Activated CD4-positive, alpha-beta T cell treated with anti-CD3 and anti-CD28 coated beads, Interleukin-2, amount 10 ng/mL, durations not matched to agents 24 days and 14 days (primary cell): ENCODE results near the gene MAB21L4. TPM values are rescaled to one million over a fixed set of nuclear protein-coding genes. Genes with fewer than 3 reads are reported as not detected.

Experiments
- DNase-seq: peaks from one replicate; pipeline ENCODE4 v3.0.0; 2022
- H3K27ac Mint-ChIP-seq: one replicate; pipeline ENCODE4 v1.8.0; 2022; ENCODE audit warnings: mild to moderate bottlenecking, mixed read lengths
- H3K27me3 Mint-ChIP-seq: one replicate; pipeline ENCODE4 v1.8.0; 2022; ENCODE audit warnings: mixed read lengths
- H3K36me3 Mint-ChIP-seq: one replicate; pipeline ENCODE4 v1.8.0; 2022; ENCODE audit warnings: low read depth, mild to moderate bottlenecking, mixed read lengths
- H3K4me1 Mint-ChIP-seq: one replicate; pipeline ENCODE4 v1.8.0; 2021; ENCODE audit warnings: mixed read lengths
- H3K4me3 Mint-ChIP-seq: one replicate; pipeline ENCODE4 v1.8.0; 2022; ENCODE audit warnings: mild to moderate bottlenecking, moderate library complexity, mixed read lengths
- H3K9me3 Mint-ChIP-seq: one replicate; pipeline ENCODE4 v1.8.0; 2021; ENCODE audit warnings: mixed read lengths
- intact Hi-C: fragments of 100-400 bp; cut with micrococcal nuclease; formaldehyde crosslinking; loops from one replicate; pipeline ENCODE4 v1.15.1; 2023
- total RNA-seq: library from RNA; stranded (reverse); gene quantifications from 2 replicates; pipeline ENCODE4 v1.2.3, GENCODE V29; 2022

Gene MAB21L4
- total RNA-seq, 1 donor from 2014 or later, result not detected

DNA sequence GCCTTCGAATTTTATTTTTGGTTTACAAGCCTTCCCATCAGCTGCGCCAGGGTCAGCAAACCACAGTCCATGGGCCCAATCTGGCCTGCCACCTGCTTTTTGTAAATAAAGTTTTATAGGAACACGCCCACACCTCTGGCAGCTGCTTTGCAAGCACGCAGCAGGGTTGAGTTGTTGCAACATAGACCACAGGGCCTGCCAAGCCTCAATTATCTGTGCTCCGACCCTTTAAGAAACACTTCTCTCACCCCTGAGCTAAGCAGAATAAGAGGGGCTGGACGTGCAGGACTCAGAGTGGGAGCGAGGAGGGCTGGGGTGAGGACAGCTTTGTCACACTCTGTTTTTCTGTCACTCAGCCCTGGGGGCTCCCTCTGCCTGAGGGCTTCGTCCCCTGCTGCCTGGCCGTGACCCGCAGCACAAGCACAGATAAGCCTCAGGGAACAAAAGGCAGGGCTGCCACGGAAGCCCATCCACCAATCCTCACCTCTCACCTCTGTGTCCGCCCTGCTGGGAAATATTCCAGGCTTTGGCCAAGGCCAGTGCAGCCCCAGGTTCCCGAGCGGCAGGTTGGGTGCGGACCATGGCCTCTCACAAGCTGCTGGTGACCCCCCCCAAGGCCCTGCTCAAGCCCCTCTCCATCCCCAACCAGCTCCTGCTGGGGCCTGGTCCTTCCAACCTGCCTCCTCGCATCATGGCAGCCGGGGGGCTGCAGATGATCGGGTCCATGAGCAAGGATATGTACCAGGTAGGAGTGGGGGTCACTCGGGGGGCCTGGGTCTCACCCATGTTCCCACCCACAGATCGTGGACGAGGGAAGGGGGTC is 27.5 kb downstream of the MAB21L4 start, which contains the start of gene AGXT:
TSS of gene AGXT (plus strand) at position 539 of the 823 bp plus-strand sequence. CDS start at position 581, 42 bp downstream.
- no peaks in the 10 kb centered on the region for H3K36me3 Mint-ChIP-seq
- H3K4me3 Mint-ChIP-seq, result no peak within 1 kb of the TSS
- H3K27ac Mint-ChIP-seq, result no peak within 1 kb of the TSS
- no peaks in the 10 kb centered on the region for H3K4me1 Mint-ChIP-seq
- H3K27me3 Mint-ChIP-seq, result peaks cover 13% of the 10 kb centered on the region
- intact Hi-C loops, result no loop called here
- H3K9me3 Mint-ChIP-seq, result no peaks in the 10 kb centered on the region
- DNase-seq, result no peak

DNA sequence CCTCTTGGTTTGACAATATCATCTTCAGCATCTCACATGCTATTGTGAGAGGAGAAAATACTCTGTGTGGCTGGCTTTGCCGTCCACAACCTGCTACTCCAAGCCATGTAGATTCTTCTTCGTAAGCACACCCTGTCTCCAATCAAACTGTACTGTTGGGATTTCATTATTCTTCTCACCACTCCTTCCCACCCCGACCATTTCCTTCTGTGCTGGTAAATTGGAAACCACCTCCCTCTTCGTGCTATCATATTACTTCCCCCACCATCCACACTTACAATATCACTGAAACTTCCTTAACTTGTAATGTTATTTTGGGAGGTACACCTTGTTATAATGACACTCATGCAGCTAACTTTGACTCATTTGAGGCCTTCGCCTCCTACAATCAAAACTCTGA is 30.6 kb downstream of the MAB21L4 start:
- Mint-ChIP-seq H3K4me1 (no peaks in the 10 kb centered on the region), H3K36me3 (no peaks in the 10 kb centered on the region), H3K4me3 (no peak overlapping the region), H3K27ac (no peak overlapping the region), H3K27me3 (peaks cover 20% of the 10 kb centered on the region), H3K9me3 (no peaks in the 10 kb centered on the region)
- intact Hi-C loops, result no loop called here
- DNase-seq, result no peak

DNA sequence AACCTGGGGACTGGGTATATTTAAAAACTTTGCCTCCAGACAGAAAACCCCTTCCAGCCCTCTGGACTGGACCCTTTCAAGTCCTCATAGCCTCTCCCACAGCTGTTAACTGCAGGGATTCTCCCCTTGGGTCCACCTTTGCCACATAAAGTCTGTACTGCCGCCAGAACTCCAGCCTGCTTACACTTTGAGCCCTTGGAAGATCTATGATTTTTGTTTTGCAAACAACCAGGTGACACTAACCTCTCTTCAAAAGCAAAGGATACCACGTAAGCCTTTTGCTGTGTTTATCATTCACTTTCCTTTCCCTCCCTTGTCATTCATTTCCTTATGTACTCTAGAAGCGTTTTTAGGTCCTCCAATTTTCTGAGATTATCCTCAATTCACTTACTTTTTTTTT is 31.5 kb downstream of the MAB21L4 start:
- Mint-ChIP-seq H3K4me3 (no peak overlapping the region), H3K27ac (no peak overlapping the region), H3K27me3 (peaks cover 20% of the 10 kb centered on the region), H3K9me3 (no peaks in the 10 kb centered on the region), H3K4me1 (no peaks in the 10 kb centered on the region), H3K36me3 (no peaks in the 10 kb centered on the region)
- DNase-seq, result no peak
- intact Hi-C loops, result no loop called here

DNA sequence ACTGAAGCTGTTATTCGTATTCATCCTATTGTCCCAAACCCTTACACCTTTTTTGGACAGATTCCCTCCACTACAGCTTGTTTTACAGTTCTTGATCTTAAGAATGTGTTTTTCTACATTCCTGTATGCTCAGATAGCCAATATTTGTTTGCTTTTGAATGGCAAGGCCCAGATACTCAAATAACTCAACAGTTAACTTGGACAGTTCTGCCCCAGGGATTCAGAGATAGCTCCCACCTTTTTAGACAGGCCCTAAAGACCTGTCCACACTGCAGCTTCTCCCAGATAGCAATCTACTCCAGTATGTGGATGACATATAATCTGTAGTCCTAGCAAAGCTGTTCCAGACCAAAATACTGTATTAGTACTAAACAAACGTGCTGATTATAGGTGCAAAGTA is 34.4 kb downstream of the MAB21L4 start:
- peaks cover 18% of the 10 kb centered on the region for H3K27me3 Mint-ChIP-seq
- intact Hi-C loops, result no loop called here
- no peaks in the 10 kb centered on the region for H3K4me1 Mint-ChIP-seq
- no peaks in the 10 kb centered on the region for H3K36me3 Mint-ChIP-seq
- H3K9me3 Mint-ChIP-seq, result no peaks in the 10 kb centered on the region
- no peak for DNase-seq
- no peak overlapping the region for H3K4me3 Mint-ChIP-seq
- H3K27ac Mint-ChIP-seq, result no peak overlapping the region

DNA sequence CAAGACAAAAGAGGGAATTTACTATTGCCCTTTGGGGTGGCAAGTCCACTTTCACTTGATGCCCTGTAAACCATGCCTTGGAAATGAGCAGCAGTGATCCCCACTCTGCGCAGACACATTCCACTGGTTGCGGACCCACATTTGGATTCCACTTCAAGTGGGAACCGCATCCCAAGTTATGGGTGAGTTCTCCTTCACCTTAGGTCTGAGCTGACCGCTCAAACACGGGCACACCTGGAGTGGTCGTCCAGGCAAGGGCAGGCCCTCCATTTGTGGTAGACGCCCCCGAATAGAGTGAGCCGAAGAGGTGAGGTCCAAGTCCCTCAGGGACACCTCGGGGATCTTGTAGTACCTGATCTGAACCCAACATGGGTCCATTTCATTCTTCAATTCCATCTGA is 37.1 kb downstream of the MAB21L4 start:
- no peaks in the 10 kb centered on the region for H3K36me3 Mint-ChIP-seq
- intact Hi-C loops, result no loop called here
- no peak overlapping the region for H3K27ac Mint-ChIP-seq
- no peaks in the 10 kb centered on the region for H3K4me1 Mint-ChIP-seq
- DNase-seq, result no peak
- peaks cover 10% of the 10 kb centered on the region for H3K27me3 Mint-ChIP-seq
- H3K4me3 Mint-ChIP-seq, result no peak overlapping the region
- peaks cover 7% of the 10 kb centered on the region for H3K9me3 Mint-ChIP-seq

DNA sequence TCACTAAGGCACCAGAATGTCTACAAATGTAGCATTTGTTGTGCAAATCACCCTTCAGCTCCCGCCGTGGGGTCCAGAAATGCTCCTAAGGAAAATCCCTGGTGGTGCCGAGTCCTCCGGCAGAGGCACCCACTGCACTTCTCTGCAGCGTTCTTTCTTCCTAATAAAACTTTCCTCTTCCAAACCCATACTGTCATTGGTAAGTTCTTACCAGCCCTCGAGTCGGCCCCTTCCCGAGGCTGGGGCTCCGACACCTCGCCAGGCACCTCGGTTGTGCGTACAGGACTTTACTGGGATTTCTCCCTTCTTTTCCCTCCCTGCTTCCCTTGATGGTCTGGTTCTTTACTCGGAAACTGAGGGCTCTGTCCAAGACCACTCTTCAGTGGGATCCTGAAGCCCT is 37.6 kb downstream of the MAB21L4 start:
- no peak overlapping the region for H3K27ac Mint-ChIP-seq
- no peaks in the 10 kb centered on the region for H3K4me1 Mint-ChIP-seq
- intact Hi-C loops, result no loop called here
- no peaks in the 10 kb centered on the region for H3K36me3 Mint-ChIP-seq
- peaks cover 4% of the 10 kb centered on the region for H3K27me3 Mint-ChIP-seq
- H3K9me3 Mint-ChIP-seq, result peaks cover 7% of the 10 kb centered on the region
- H3K4me3 Mint-ChIP-seq, result no peak overlapping the region
- DNase-seq, result no peak

DNA sequence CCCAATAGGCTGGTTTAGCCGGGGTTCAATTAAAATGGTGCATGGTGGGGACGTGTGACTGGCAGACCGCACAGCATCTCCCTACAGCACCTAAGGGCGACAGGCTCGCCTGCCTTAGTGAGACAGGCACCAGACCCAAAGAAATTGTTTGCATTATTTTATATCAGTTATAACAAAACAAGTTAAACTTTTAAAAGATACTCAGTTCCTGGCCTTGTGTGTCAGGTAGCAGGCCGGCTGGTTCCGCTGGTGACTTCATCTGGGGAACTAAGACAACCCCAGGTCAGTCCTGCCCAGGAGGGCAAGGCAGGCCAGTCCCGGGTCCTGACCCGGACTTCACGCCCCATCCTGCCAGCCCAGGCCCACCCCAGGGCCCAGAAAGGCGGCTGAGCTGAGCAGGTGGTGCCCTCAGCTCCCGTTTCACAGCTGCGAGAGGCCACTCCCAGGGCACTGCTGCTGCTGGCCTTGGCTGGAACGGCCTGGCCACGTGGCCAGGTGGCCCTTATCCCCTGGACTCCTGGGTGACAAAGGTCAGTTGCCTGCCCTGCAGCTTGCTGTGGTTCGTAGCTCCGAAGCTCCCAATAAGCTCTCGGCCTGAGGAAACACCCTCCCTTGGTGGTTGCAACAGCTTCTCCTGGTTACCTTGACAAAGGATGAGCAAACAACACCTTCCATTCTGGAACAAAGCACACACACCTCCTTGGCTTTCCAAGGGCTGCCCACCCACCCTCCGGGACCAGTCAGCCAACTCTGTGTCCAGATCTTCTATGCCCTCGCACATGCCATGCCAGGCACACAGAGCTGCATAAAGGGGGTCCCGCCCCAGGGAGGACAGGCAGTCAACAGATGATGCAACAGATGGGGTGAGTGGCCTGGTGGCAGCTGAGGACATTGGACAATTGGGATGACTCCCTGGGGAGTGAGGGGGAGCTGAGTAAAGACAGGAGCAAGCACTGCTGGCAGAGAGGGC is 38.6 kb downstream of the MAB21L4 start:
- Mint-ChIP-seq H3K27ac (no peak overlapping the region), H3K36me3 (no peaks in the 10 kb centered on the region), H3K4me1 (no peaks in the 10 kb centered on the region), H3K27me3 (peaks cover 2% of the 10 kb centered on the region), H3K4me3 (no peak overlapping the region), H3K9me3 (peaks cover 7% of the 10 kb centered on the region)
- DNase-seq, result no peak
- intact Hi-C loops, result no loop called here

DNA sequence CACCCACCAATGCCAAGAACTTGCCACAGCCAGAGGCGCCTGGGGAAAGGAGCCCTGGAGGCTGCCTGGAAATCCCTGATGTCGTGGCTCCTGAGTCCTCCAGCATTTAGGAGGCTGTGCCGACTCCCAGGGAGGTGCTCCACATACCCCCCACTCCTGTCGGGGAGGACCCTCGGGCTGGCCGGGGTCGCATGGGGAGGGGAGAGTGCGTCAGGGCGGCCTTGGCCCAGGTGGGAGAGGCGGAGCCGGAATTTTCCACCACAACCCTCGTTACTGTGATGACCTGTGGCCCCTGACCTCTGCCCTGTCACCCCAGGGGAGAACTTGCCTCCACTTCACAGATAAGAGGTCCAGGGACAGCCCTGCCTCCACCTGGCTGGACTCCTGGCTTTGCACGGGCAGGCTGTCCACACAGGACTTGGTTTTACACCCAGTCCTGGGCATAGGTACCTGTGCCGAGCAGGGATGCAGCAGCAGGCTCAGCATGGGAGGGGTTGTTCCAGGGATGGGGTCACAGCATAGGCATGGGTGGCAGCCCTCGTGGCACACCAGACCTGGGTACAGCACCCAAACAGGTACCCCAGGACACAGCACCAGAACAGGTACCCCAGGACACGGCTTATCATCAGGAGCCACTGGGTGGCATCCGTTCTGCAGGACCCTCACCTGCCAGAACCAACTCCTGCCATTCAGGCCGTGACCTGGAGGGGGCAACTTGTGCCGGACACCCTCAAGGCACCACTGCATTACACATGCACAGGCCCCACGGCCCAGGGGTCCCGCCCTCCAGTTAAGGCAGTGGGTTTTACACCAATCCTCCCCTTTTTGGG is 39.6 kb downstream of the MAB21L4 start:
- H3K4me3 Mint-ChIP-seq, result no peak overlapping the region
- DNase-seq, result no peak
- intact Hi-C loops, result no loop called here

DNA sequence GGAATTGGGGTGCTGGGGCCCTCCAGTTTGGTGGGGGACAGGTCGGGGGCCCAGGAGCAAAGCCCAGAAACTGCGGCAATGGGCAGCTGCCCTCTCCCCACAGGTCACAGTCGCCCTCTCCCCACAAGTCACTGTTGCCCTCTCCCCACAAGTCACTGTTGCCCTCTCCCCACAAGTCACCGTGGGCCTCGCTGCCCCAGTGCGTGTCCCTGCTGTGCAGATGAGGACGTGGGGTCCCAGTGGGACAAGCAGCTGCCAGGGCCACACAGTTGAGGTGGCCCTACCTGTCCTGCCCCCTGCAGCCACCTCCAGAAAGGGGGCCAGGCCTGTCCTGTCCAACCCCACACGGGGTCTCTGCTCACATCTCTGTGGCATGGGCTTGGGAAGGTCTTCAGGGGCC is 40.3 kb downstream of the MAB21L4 start:
- H3K36me3 Mint-ChIP-seq, result no peaks in the 10 kb centered on the region
- H3K27me3 Mint-ChIP-seq, result no peaks in the 10 kb centered on the region
- no peak overlapping the region for H3K4me3 Mint-ChIP-seq
- no peak overlapping the region for H3K27ac Mint-ChIP-seq
- no peaks in the 10 kb centered on the region for H3K4me1 Mint-ChIP-seq
- peaks cover 7% of the 10 kb centered on the region for H3K9me3 Mint-ChIP-seq
- no peak for DNase-seq
- intact Hi-C loops, result no loop called here

More for the DNA sequence above, 39.6 kb downstream of the MAB21L4 start:
- Mint-ChIP-seq H3K4me1 (no peaks in the 10 kb centered on the region), H3K27ac (no peak overlapping the region), H3K9me3 (peaks cover 7% of the 10 kb centered on the region), H3K27me3 (peaks cover under 1% of the 10 kb centered on the region), H3K36me3 (no peaks in the 10 kb centered on the region)

DNA sequence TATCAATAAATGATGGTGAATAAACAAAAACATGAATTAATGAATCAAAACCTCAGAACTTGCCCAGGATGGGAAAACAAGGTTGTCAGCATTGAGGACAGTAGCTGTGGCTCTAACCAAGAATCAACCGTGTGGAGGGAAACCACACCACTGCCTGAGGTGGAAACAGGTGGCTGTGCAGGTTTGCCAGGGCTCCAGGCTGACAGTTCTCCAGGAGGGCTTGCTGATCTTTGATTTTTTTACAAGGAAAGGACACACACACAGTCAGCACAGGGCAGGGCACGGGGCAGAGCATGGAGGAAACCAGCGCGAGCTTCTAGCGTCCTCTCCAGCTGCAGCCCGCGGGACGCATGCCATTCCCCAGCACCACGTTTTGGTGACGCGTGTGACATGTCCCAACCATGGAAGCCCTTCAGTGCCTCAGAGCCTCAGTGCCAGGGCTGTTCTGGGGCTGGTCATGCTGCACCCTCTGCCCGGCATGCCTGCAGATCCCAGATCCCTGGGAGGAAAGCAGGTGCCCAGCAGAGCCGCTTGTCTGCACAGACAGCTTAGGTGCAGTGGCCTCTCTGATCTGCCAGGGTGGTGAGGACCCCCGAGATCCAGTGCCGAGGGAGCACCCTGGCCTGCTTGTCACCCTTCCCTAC is 43.2 kb downstream of the MAB21L4 start:
- H3K9me3 Mint-ChIP-seq, result peaks cover 7% of the 10 kb centered on the region
- no peaks in the 10 kb centered on the region for H3K4me1 Mint-ChIP-seq
- no peak for DNase-seq
- no peak overlapping the region for H3K27ac Mint-ChIP-seq
- intact Hi-C loops, result no loop called here
- H3K36me3 Mint-ChIP-seq, result no peaks in the 10 kb centered on the region
- no peaks in the 10 kb centered on the region for H3K27me3 Mint-ChIP-seq
- H3K4me3 Mint-ChIP-seq, result no peak overlapping the region

DNA sequence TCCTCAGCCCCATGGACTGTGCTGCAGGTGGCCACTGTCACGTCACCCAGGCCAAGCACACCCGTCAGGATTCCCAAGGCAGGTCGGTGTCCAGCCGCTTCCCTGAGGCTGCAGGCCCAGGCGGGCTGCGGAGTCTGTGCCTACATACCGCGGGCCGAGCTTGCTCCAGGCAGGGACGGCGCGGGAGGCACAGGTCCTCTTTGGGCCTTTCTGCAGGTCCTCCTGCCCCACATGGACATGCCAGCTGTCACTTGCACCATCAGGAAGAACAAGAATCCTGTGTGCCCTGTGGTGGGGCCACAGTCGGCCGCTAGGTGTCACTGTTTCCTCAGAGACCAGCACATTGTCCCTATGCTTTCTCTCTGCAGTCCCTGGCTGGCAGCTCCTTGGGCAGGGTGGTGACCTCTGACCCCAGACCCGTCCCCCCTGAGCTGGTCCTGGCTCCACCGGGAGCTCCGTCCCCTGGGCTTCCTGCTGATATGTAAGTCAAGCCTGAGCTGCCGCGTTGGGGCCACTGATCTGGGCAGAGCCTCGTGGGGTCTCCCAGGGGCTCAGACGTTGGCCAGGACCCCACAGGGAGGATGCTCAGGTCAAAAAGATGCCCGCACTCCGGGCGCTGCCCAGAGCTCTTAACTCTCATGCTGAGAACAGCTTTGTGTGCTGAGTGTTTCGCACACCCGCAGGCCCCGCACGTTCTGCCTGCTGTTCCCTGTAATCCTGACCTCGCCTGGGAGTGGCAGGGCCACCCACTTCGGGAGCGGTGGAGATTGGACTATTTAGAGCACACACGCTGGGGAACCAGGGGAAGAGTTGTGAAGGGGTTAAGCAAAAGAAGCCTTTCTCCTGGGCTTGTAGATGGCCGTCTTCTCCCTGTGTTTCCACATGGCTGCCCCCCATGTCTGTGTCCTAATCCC is 44.6 kb downstream of the MAB21L4 start:
- H3K4me3 Mint-ChIP-seq, result no peak overlapping the region
- H3K36me3 Mint-ChIP-seq, result no peaks in the 10 kb centered on the region
- intact Hi-C loops, result no loop called here
- DNase-seq, result peak; percentile 94
- no peaks in the 10 kb centered on the region for H3K27me3 Mint-ChIP-seq
- H3K4me1 Mint-ChIP-seq, result no peaks in the 10 kb centered on the region
- no peak overlapping the region for H3K27ac Mint-ChIP-seq
- peaks cover 7% of the 10 kb centered on the region for H3K9me3 Mint-ChIP-seq

DNA sequence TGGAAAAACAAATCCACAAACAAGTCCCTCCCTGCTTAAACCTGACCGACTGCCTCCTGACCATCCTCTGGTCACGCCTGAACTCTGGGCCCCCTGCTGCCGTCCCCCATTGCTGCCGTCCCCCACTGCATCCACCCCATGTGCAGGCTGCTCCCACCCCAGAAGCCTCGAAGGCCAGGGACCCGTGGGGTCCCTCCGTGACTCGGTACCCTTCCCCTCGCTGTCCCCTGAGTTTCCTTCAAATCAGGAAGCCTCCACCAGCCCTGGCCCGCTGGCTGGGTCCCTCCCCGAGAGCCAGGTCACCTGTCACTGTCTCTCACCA is 45.2 kb downstream of the MAB21L4 start:
- Mint-ChIP-seq H3K4me3 (no peak overlapping the region), H3K27ac (no peak overlapping the region), H3K9me3 (peaks cover 7% of the 10 kb centered on the region), H3K27me3 (no peaks in the 10 kb centered on the region), H3K36me3 (no peaks in the 10 kb centered on the region), H3K4me1 (no peaks in the 10 kb centered on the region)
- no peak for DNase-seq
- intact Hi-C loops, result no loop called here
